Activated B cell treated with CpG ODN at 0.5 μM for 24 hours (primary cell): ENCODE results near the gene ARTN. TPM values are rescaled to one million over a fixed set of nuclear protein-coding genes. Genes with fewer than 3 reads are reported as not detected.

ENCODE experiments used
- ATAC-seq: fragments of 200-7000 bp; cut with Tn5 transposase; one replicate; pipeline ENCODE4 v1.10.0; 2021; ENCODE audit warnings: low read depth, mild to moderate bottlenecking, moderate library complexity
- CTCF ChIA-PET: fragments of 350-600 bp; sonication (Branson Sonifier 250); formaldehyde crosslinking; loops from one replicate; lab custom pipeline; 2021; ENCODE audit warnings: antibody characterized with exemption; lab: Charles Lee
- POLR2A ChIA-PET: fragments of 350-600 bp; sonication (Branson Sonifier 250); formaldehyde crosslinking; loops from one replicate; lab custom pipeline; 2021; ENCODE audit warnings: antibody characterized with exemption; lab: Charles Lee
- DNase-seq: peaks from one replicate; pipeline ENCODE4 v3.0.0; 2022
- H3K27ac Mint-ChIP-seq: one replicate; pipeline ENCODE4 v1.8.0; 2020; ENCODE audit warnings: mixed read lengths
- H3K27me3 Mint-ChIP-seq: one replicate; pipeline ENCODE4 v1.8.0; 2021; ENCODE audit warnings: mixed read lengths
- H3K36me3 Mint-ChIP-seq: one replicate; pipeline ENCODE4 v1.8.0; 2021; ENCODE audit warnings: low read depth, mixed read lengths
- H3K4me1 Mint-ChIP-seq: one replicate; pipeline ENCODE4 v1.8.0; 2021; ENCODE audit warnings: mixed read lengths
- H3K4me3 Mint-ChIP-seq: one replicate; pipeline ENCODE4 v1.8.0; 2020; ENCODE audit warnings: mild to moderate bottlenecking, mixed read lengths
- H3K9me3 Mint-ChIP-seq: one replicate; pipeline ENCODE4 v1.8.0; 2020; ENCODE audit warnings: mixed read lengths
- intact Hi-C: fragments of 100-400 bp; cut with micrococcal nuclease; formaldehyde crosslinking; loops from one replicate; pipeline ENCODE4 v1.15.1; 2024
- total RNA-seq: library from RNA; stranded (reverse); gene quantifications from 2 replicates; pipeline ENCODE4 v1.2.3, GENCODE V29; 2022
- TF ChIP-seq, protein P1 (sequence below): fragments of 200-600 bp; IDR thresholded peaks from one replicate; pipeline ENCODE4 v1.8.0; 2022; ENCODE audit warnings: antibody characterized with exemption, mild to moderate bottlenecking

The ARTN gene
- total RNA-seq, 1 donor from 2014 or later: 0.20 TPM

DNA sequence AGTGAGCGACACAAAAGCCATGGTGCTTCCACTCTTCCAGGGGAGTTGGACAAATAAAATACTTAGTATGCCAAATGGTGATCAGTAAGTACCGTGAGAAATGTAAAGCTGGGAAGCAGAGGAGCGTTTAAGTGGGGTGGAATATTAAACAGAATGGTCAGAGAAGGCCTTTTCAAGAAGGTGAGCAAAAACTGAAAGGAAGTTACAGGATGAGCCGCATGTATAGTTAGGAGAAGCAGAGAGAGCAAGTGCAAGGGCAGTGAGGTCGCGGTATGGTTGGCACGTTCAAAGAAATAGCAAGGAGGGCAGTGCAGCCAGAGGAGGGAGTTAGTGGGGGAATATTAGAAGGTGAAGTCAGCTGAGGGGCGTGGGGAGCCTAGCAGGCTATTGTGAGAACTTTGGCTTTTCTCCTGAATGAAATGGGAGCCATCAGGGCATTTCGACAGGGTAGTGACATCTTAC lies 40.4 kb downstream of the ARTN start:
- Mint-ChIP-seq H3K36me3 (peaks cover 53% of the 10 kb centered on the region), H3K27ac (peak overlapping the region; percentile 91), H3K4me3 (peak overlapping the region; percentile 92), H3K9me3 (no peaks in the 10 kb centered on the region), H3K4me1 (peaks cover 70% of the 10 kb centered on the region), H3K27me3 (no peaks in the 10 kb centered on the region)
- TF ChIP-seq, protein P1, sequence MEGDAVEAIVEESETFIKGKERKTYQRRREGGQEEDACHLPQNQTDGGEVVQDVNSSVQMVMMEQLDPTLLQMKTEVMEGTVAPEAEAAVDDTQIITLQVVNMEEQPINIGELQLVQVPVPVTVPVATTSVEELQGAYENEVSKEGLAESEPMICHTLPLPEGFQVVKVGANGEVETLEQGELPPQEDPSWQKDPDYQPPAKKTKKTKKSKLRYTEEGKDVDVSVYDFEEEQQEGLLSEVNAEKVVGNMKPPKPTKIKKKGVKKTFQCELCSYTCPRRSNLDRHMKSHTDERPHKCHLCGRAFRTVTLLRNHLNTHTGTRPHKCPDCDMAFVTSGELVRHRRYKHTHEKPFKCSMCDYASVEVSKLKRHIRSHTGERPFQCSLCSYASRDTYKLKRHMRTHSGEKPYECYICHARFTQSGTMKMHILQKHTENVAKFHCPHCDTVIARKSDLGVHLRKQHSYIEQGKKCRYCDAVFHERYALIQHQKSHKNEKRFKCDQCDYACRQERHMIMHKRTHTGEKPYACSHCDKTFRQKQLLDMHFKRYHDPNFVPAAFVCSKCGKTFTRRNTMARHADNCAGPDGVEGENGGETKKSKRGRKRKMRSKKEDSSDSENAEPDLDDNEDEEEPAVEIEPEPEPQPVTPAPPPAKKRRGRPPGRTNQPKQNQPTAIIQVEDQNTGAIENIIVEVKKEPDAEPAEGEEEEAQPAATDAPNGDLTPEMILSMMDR: no peak
- DNase-seq: no peak
- no peak for ATAC-seq
- ChIA-PET POLR2A (interaction anchor here (1.5 to 3.3 kb wide), 6 partner anchors 15 to 324 kb away, joined by 4 to 23 read pairs (median 8); partner anchors contain the start of genes CCDC24, IPO13, KDM4A and SLC6A9), CTCF (no interaction called here)
- intact Hi-C loops: loop anchor here (1.0 to 10.0 kb wide), 7 partner anchors 17 to 1639 kb away; partner anchors contain the start of genes CCDC24, CDC20, DMAP1 and FOXJ3

DNA sequence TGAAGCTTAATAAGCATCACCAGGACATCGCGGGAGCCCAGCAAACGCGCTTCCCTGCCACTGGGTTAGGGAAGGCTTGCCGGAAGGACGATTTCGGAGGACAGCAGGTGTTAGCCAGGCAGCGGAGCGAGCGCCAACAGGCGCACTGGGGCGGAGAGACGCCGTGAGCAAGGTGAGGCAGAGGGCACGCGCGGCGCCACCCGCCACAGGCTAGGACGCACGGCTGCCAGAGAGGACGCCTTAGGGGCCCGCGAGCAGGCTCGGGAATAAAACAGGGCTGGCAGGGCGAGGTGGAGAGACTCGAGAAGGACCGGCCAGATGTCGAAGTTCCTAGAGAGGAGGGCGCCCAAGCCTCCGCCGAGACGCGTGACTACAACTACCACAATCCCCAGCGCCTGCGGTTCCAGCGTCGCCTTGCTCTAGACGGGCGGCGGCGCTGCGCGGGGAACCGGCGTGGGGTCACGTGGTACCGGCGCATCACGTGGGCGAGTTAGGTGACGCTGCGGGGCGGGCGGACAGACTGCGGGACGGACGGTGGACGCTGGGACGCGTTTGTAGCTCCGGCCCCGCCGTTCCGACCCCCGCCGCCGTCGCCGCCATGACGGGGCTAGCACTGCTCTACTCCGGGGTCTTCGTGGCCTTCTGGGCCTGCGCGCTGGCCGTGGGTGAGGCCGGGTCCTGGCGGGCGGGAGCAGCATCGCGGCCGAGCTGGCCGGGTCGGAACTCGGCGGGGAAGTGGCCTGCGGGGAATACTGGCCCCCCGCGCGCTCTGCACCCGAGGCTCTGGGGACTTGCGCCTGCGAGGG lies 41.0 kb downstream of the ARTN start, which contains the start of gene ATP6V0B:
Gene ATP6V0B (plus strand): TSS at position 518 of the 806 bp plus-strand sequence. CDS start 81 bp downstream, at position 599.
- Mint-ChIP-seq H3K27me3 (no peaks in the 10 kb centered on the region), H3K4me1 (peaks cover 65% of the 10 kb centered on the region), H3K9me3 (no peaks in the 10 kb centered on the region), H3K36me3 (peaks cover 53% of the 10 kb centered on the region), H3K4me3 (peak within 1 kb of the TSS; percentile 92), H3K27ac (peak within 1 kb of the TSS; percentile 91)
- TF ChIP-seq, protein P1: no peak
- ATAC-seq (peak; percentile 70), DNase-seq (peak; percentile 91)
- POLR2A ChIA-PET: interaction anchor here (0.5 to 3.3 kb wide), 14 partner anchors 8 to 325 kb away, joined by 3 to 23 read pairs (median 4); partner anchors contain the start of genes CCDC24, DMAP1, IPO13 and KDM4A
- intact Hi-C loops: loop anchor here (1.0 to 10.0 kb wide), 7 partner anchors 17 to 1640 kb away; partner anchors contain the start of genes CCDC24, CDC20, DMAP1 and FOXJ3
- CTCF ChIA-PET: interaction anchor here (0.7 kb wide), 1 partner anchor 62 kb away, joined by 3 read pairs; no protein-coding TSS in a partner anchor

DNA sequence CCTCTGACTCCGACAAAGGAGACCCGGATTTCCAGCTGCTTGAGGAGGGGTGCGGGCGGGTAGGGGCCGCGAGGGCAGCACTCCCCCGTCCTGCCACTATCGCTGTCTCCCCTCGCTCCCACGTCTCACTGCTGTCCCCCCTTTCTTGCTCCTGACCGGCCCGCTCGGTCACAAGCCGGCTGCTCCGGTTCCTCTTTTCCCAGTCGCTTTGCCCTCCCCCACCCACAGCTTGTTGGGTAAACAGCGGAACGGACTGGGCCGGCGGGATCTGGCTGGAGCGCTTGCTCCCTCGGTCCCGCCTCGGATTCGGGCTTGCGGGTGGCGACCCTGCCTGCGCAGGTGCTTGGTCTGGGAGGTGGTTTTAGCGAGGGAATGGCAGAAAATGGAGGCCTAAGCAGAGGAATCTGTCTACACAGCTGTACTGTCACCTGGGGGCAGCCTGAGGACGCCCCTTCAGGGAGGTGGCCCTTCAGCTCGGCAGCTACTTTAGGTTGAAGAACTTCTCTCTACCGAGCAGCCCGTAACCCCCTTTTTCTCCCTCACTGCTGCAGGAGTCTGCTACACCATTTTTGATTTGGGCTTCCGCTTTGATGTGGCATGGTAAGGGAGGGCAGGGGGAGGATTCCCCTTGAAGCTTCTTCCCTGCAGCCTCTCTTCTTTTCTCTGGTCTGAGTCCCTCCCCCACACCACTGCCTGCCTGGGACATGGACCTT lies 41.8 kb downstream of the ARTN start:
- peak; percentile 19 for ATAC-seq
- ChIA-PET CTCF (interaction anchor here (0.7 kb wide), 1 partner anchor 62 kb away, joined by 3 read pairs; no protein-coding TSS in a partner anchor), POLR2A (interaction anchor here (0.5 to 3.3 kb wide), 15 partner anchors 9 to 325 kb away, joined by 3 to 23 read pairs (median 5); partner anchors contain the start of genes CCDC24, DMAP1, IPO13 and KDM4A)
- intact Hi-C loops: loop anchor here (10.0 kb wide), 4 partner anchors 239 to 1641 kb away; partner anchors contain the start of genes CDC20, DMAP1, FOXJ3 and PPCS
- peaks cover 47% of the 10 kb centered on the region for H3K36me3 Mint-ChIP-seq
- peak; percentile 49 for DNase-seq
- no peaks in the 10 kb centered on the region for H3K9me3 Mint-ChIP-seq
- peak overlapping the region; percentile 92 for H3K4me3 Mint-ChIP-seq
- TF ChIP-seq, protein P1: no peak
- H3K27ac Mint-ChIP-seq: peak overlapping the region; percentile 91
- peaks cover 62% of the 10 kb centered on the region for H3K4me1 Mint-ChIP-seq
- H3K27me3 Mint-ChIP-seq: no peaks in the 10 kb centered on the region

DNA sequence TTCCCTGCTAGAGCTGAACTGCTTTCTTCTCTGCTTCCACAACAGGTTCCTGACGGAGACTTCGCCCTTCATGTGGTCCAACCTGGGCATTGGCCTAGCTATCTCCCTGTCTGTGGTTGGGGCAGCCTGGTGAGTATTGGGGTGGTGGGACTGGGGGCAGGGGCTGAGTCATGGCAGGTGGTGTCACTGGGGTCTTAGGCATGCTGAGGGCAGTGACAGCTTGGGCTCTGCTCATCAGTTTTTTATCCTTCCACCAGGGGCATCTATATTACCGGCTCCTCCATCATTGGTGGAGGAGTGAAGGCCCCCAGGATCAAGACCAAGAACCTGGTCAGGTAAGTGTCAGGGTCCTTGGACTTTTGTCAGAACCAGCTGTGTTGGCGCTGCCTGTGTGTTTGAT lies 42.4 kb downstream of the ARTN start:
- Mint-ChIP-seq H3K9me3 (no peaks in the 10 kb centered on the region), H3K4me3 (peak overlapping the region; percentile 92), H3K27ac (peak overlapping the region; percentile 91), H3K4me1 (peaks cover 60% of the 10 kb centered on the region), H3K36me3 (peaks cover 45% of the 10 kb centered on the region), H3K27me3 (no peaks in the 10 kb centered on the region)
- CTCF ChIA-PET: no interaction called here
- DNase-seq (no peak), ATAC-seq (no peak)
- TF ChIP-seq, protein P1: no peak
- intact Hi-C loops: loop anchor here (10.0 kb wide), 4 partner anchors 239 to 1641 kb away; partner anchors contain the start of genes CDC20, DMAP1, FOXJ3 and PPCS
- POLR2A ChIA-PET: interaction anchor here (1.7 to 3.3 kb wide), 5 partner anchors 13 to 237 kb away, joined by 5 to 23 read pairs (median 12); partner anchors contain the start of genes CCDC24, DMAP1, IPO13 and SLC6A9
